Measurements from ENCODE around the gene GRAP2. TPM values are rescaled to one million over a fixed set of nuclear protein-coding genes. Genes with fewer than 3 reads are reported as not detected.

Gene GRAP2
- total RNA-seq, 4 donors from 2014 or later = 0.97 to 2.0 TPM; not detected in 2

GRCh38 chr22:39907047-39907446 lies 6.2 kb downstream of the GRAP2 start:
- Histone ChIP-seq H3K4me1 (no peaks in the 10 kb centered on the region), H3K4me3 (no peak overlapping the region), H3K27me3 (no peaks in the 10 kb centered on the region), H3K27ac (no peak overlapping the region), H3K9me3 (no peaks in the 10 kb centered on the region), H3K36me3 (no peaks in the 10 kb centered on the region)
- TF ChIP-seq CTCF (IDR thresholded peaks at IDR 0.05) (no peak), POLR2A (IDR thresholded peaks at IDR 0.05) (no peak)
- intact Hi-C loops (cut with DNase I; ENCODE audit: low total_unique reads) = no loop called here
- DNase-seq = no peak

- no peak overlapping the region for H3K27ac ChIP-seq
- H3K27me3 ChIP-seq = no peaks in the 10 kb centered on the region
- DNase-seq = no peak
- no peaks in the 10 kb centered on the region for H3K36me3 ChIP-seq
- no peaks in the 10 kb centered on the region for H3K9me3 ChIP-seq
- TF ChIP-seq CTCF (IDR thresholded peaks at IDR 0.05) = no peak
- TF ChIP-seq POLR2A (IDR thresholded peaks at IDR 0.05) = no peak
- H3K4me3 ChIP-seq = no peak overlapping the region
- no peaks in the 10 kb centered on the region for H3K4me1 ChIP-seq
- intact Hi-C loops (cut with DNase I; ENCODE audit: low total_unique reads) = no loop called here
Observed at GRCh38 chr22:39907605-39908097, 6.8 kb downstream of the GRAP2 start.

GRCh38 chr22:39908136-39908535 lies 7.3 kb downstream of the GRAP2 start:
- H3K4me1 ChIP-seq = no peaks in the 10 kb centered on the region
- no peak for DNase-seq
- no peak overlapping the region for H3K27ac ChIP-seq
- H3K27me3 ChIP-seq = no peaks in the 10 kb centered on the region
- TF ChIP-seq CTCF (IDR thresholded peaks at IDR 0.05) (no peak), POLR2A (IDR thresholded peaks at IDR 0.05) (no peak)
- intact Hi-C loops (cut with DNase I; ENCODE audit: low total_unique reads) = no loop called here
- no peaks in the 10 kb centered on the region for H3K36me3 ChIP-seq
- no peaks in the 10 kb centered on the region for H3K9me3 ChIP-seq
- no peak overlapping the region for H3K4me3 ChIP-seq

- no peaks in the 10 kb centered on the region for H3K4me1 ChIP-seq
- intact Hi-C loops (cut with DNase I; ENCODE audit: low total_unique reads) = no loop called here
- H3K27me3 ChIP-seq = peaks cover 0 to under 1% of the 10 kb centered on the region in 2 donors
- no peaks in the 10 kb centered on the region for H3K36me3 ChIP-seq
- no peak for TF ChIP-seq CTCF (IDR thresholded peaks at IDR 0.05)
- no peak for TF ChIP-seq POLR2A (IDR thresholded peaks at IDR 0.05)
- H3K9me3 ChIP-seq = no peaks in the 10 kb centered on the region
- no peak for DNase-seq
- H3K27ac ChIP-seq = no peak overlapping the region
- H3K4me3 ChIP-seq = no peak overlapping the region
Observed at GRCh38 chr22:39908737-39909136, 7.9 kb downstream of the GRAP2 start.

GRCh38 chr22:39910876-39911613 lies 10.2 kb downstream of the GRAP2 start:
- DNase-seq = no peak
- H3K9me3 ChIP-seq = no peaks in the 10 kb centered on the region
- peaks cover 0 to 2% of the 10 kb centered on the region in 2 donors for H3K27me3 ChIP-seq
- TF ChIP-seq POLR2A (IDR thresholded peaks at IDR 0.05) (no peak), CTCF (IDR thresholded peaks at IDR 0.05) (no peak)
- H3K4me1 ChIP-seq = no peaks in the 10 kb centered on the region
- H3K27ac ChIP-seq = no peak overlapping the region
- intact Hi-C loops (cut with DNase I; ENCODE audit: low total_unique reads) = no loop called here
- no peaks in the 10 kb centered on the region for H3K36me3 ChIP-seq
- H3K4me3 ChIP-seq = no peak overlapping the region

All from uterus (tissue), 4 donors.